GM21390 (cell line): Measurements from ENCODE around the gene IL26.

Source experiments
- ATAC-seq: cut with Tn5 transposase; IDR thresholded peaks from one replicate; pipeline ENCODE4 v1.9.1; 2021; ENCODE audit not compliant: unreplicated experiment

Gene IL26

GRCh38 chr12:68158432-68158831 is 67.2 kb downstream of the IL26 start:
- no peak for ATAC-seq

- no peak for ATAC-seq
These were observed 68.2 kb downstream of the IL26 start for GRCh38 chr12:68157380-68157779.

- no peak for ATAC-seq
These were observed 69.0 kb downstream of the IL26 start for GRCh38 chr12:68156636-68157035.

GRCh38 chr12:68154779-68155178 is 70.8 kb downstream of the IL26 start:
- no peak for ATAC-seq
